GDM1 (cell line): ENCODE measurements around the gene PDHX.
"Not testable (repeated sequence)": the region's sequence is repeated elsewhere in the genome, so short reads cannot be mapped to it uniquely, and the experiment has no call there.

ENCODE experiments used
- DNase-seq: peaks from one replicate; lab custom pipeline; 2025; lab: John Stamatoyannopoulos, UW

Gene PDHX

DNA sequence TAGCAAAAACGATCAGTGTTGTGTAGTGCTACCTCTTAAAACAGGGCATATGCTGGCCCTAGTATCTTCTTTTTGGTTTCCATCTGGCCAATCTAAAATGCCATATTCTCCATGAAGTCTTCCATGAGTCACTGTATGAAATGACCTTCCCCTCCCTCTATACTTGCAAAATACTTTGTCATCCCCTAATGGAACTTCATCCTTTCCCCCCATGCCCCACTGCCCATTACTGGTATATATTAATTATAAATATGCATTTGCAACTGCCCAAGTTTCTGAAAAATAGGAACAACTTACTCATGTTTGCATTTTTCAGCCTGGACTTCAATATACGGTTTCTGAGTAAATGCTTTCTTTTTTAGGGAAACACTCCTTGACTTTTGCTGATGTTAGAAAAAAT is 4.7 kb upstream of the PDHX start:
- no peak for DNase-seq

DNA sequence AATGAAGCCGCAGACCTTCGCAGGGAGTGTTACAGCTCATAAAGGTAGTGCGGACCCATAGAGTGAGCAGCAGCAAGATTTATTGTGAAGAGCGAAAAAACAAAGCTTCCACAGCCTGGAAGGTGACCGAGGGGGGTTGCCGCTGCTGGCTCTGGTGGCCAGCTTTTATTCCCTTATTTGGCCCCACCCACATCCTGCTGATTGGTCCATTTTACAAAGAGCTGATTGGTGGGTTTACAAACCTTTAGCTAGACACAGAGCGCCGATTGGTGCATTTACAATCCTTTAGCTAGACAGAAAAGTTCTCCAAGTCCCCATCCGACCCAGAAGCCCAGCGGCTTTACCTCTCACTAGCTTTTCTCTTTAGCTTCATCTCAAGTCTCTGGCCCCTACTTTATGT is 2.9 kb upstream of the PDHX start:
- DNase-seq = not testable (repeated sequence)

DNA sequence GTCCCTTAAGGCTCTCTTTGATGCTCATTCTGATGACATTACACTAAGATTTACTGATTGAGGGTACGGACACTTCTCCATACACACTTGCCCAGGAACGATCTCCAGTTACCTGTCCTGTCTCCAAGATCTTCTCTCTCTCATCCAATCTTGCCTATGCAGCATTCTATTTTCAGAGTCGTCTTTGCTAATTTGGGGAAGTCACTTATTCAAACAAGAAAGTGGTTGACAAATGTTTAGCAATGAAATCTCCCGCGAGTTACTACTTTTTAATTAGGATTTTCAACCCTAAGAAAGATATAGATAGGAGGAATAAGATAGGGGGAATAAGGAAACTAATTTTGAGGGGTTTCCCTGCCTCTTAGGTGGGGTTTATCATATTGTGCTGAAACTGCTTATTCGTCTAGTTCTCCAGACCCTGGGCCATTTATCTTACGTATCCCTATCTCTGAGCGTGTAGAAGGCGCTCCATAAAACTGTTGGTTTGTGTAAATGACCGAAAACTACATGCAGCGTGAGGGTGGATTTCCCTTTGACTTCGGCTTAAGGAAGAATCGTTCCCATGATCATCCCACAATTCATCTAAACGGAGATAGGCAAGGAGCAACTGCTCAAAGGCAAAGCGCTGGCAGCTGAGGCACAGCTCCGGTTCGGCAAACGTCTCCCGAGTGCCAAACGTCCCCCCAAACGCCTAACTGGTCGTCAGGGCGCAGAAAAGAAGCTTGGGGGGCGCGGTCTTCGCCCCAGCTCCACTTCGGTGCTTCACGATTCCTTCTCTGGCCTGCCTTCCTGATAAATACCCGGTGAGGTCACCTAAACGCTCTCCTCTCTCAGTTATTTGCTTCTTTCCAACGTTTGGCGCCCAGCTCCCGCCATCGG is 1.0 kb upstream of the PDHX start:
- no peak for DNase-seq

DNA sequence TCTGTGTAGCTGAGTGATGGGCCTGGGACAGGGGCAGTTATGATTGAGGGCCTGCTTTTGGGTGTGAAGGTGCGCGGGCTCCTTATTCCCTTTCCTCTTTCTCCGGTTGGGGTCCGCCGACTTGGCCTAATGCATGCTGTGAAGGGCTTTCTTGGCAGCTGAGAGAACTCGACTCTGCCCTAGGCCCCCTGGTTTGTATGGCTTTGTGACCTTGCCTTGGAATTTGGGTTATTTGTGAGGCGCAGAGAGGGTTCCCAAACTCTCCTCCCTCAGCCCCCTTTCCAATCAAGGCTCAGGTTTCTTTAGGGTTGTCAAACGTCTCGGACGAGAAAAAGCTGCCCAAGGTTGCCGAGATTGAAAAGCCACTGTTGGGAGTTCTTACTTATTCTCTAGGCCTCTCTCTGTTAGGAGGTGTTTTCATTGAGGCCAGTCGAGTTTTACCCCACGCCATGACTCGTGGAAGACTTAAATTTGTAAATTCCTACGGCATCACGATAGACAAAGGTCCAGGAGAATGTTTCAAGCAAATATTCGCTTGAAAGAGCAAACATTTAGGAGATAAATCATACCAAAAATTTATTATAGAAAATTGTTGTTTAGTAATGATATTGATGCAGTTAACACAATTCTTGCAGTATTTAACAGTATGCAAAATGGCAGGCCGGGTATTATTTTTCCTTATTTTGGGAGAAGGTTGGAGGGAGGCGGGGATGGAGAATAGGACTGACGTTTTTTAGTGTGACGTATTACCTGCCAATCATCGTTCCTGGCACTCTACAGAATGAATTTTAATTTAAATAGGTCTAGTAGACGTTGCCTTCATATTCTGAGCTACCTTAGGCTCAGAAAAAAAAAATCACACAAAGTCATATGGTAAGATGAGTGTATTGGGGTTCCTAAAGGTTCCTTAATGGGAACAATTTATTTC is 689 bp downstream of the PDHX start:
- DNase-seq = no peak

DNA sequence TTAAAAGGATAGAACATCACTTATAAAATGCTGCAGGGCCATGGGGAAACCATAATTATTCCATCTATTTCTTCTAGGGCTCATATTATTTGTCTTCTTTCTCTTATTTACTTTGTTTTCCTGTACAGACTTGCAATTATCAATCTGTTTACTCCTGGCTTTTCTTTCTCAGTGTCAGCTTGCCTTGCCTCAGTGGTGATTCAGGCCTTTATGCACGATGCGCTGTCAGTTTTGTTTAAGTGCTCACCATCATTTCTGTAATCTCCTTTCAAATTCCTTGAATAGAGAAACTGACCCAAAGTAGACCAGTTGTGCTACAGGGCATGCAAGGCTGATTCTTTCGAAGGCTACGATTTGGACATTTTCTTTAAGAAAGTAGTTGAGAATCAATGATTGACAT is 4.7 kb downstream of the PDHX start:
- DNase-seq = no peak

DNA sequence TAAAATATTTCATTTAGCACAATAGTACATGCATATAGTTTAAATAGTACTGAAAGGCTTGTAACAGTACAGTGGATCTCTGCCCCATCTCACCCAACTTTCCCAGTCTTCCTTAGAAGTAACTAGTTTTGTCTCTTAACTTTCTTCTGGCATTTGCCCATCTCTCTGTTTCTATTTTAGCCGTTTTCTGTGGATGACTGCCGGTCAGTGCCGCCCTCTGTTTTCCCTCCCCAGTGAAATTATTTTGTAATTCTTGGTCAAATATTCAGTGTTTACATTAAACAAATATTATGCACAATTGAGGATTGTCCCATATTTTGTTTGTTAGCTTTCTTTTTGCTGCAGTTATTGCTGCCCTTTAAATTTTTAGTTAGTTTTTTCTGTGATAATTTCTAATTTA is 8.3 kb downstream of the PDHX start:
- no peak for DNase-seq

DNA sequence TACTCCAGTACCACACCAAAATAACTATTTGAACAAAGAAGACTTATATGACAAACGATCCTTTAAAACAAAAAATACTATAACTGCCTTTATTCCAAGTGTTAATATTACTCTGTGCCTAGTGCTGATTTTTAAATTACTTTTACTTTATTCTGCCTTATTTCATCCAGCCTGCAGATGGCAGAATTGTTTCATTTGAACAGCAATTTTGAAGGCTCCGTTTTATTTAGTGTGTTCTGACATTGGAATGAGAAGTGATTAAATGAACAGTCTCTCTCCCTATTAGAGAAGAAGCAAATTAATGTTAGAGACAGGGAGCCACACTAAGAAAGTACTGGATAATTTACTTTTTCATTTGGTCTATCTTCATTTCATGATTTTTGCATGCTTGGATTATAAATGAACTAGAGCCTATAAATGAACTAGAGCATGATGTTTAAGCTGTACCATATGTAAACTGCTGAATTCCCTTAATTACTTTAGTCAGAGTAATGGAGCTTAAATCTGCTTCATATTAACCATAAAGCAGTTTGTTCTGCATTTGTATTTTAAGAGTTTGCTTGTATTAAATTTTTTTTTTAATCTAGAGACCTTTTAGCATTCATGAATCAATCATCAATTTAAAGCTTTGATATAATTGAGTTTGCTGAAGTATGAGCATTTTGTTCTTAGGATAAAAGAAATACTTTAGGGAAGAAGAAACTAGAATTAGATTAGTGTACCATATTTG is 9.8 kb downstream of the PDHX start:
- DNase-seq = peak; percentile 18

DNA sequence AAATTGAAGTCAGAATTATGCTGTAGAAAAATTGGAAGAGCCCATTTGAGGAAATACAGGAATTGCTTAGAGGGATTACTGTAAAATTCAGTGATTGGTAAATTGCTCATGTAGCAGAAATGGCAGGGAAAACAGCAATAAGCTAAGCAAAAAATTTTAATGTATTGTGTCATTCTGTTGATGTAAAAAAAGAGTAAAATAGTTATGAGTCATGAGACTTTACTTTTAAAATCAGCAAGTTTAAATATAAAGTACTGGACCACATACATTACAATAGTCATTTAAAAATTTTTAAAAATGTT is 10.4 kb downstream of the PDHX start:
- DNase-seq = no peak

DNA sequence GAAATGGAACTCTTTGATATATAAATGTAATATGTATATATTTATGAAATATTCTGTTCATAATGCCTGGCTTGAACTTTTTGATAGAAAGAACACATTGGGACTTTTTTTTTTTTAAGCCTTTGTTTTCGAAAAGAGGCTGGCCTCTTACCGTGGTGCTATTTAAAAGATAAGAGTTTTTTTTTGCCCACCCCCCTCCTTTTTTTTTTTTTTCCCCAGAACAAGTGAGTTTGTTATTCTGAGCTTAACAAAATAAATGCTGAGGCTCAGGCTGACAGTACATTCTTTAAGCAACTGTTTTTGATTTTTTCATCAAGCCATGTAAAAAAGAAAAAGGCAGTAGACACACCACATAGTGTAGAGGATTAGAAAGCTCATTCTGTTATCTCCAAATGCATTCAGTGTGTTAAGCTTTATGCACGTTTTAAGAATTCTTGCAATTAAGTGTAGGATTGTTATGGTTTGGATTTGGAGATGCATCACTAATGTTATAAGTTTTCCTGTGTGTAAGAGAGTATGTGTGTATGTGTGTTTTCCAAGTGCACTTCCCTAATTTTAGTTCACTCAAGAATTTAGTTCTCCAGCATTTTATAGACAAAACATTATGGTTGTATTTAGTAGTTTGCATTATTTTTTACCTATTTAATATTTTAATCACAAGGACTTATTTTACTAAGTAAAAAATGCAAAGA is 12.0 kb downstream of the PDHX start:
- no peak for DNase-seq

DNA sequence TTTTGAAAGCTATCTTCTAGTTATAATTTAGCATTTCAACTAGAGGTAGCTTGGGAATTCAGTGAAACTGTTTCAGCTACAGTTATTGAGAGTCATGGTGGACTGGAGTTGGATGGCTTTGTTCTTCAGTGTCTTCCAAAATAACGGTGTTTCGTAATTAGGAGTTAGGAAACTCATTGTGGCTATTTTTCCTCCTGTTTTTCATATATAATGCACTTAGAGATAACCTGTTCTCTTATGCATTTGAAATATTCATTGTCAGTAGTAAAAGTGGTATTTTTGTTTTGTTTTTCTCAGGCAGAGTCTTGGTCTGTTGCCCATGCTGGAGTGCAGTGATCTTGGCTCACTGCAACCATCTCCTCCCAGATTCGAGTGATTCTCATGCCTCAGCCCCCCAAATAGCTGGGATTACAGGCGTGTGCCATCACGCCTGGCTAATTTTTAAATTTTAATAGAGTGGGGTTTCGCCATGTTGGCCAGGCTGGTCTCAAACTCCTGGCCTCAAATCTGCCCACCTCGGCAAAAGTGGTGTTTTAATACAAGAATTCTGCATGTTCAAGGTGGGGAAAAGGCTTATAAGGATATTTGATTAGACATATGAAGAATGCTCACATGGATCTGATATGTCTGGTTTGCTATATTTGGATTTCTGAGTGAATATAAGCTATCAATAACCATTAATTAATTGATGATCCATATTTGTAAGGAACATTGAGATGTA is 12.7 kb downstream of the PDHX start:
- no peak for DNase-seq

DNA sequence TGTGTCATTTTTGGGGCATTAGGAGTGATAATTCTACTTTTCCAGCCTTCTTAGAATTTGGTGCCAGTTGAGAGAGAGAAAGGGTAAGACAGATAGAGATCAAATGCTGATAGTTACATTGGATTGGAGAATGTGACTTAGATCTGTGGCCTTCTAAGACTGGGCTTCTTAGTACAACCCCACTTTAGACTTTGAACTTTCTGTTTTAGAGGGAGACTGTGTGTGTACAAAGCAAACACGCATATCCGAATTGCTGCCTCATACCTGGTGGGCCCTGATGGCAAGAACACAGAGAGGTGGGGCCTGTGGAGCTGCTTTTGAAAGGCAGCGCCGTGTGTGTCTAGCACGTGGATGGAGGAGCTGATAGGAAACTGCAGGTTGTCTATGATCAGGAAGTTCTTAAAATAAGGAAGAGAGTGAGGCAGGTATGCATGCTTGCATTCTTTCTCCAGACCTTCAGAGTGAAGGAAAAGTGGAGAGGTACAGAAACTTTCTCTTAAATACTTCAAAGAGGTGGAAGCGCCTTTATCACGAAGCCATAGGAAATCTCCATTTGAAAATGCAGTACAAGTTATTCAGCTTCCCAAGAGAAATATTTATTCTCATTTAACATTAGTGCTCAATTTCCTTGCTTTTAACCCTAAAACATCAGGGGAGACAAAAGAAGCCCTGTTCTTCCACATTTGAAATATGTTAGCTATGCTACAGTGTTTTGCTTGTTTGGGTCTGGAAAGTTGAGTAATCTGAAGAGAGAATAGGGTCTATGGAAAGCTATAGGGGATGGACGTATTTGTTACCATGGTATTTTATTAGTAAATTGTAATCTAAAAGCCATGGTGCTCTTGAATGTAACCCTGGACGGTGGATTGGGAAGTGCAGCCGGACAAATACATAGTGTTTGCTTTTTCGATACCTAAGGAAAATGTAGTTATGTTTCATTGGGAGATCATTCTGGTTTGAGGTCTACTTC is 13.7 kb downstream of the PDHX start:
- no peak for DNase-seq

DNA sequence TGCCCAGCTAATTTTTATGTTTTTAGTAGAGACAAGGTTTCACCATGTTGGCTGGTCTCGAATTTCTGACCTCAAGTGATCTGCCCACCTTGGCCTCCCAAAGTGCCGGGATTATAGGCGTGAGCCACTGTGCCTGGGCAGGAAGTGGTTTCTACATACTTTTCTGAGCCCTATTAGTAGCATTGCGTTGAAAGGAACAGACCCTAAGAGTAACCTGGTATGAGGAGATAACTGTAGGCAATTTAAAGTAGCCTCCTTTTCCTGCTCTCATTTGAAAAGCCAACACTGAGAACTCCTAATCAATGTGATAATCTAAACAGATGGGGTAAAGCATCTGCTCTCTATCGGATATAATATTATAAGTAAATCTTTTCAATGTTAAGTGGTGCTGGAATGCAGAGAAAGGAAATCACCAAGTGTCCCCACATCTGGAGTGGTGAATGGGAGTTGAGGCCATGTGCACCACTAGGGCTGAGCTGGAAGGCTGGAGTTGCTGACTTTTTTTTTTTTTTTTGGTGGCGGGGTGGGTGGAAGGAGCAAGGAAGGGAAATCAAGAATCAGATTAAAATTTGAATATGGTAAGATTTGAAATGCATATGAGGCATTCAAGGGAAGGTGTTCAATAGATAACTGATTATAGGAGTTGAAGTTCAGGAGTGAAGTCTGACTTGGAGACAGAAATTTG is 20.7 kb downstream of the PDHX start:
- no peak for DNase-seq

DNA sequence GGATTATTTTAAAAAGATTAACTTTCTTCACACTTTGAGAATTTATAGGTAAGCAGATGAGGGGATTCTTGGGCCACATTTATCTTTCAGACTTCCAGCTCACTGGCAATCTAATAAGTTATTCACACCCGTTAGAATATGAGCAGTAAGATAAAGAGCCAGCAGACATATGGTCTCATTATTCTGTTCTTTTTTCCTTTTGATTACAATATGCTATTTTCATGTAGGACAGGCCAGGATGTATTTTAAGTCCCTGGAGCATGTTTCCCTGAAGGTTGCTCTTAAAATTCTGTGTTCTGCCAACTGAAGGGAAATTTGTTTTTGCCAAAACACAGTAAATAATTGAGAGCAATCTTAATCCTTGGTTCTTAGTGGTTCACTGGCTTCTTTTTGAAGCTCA is 22.2 kb downstream of the PDHX start:
- DNase-seq = no peak

DNA sequence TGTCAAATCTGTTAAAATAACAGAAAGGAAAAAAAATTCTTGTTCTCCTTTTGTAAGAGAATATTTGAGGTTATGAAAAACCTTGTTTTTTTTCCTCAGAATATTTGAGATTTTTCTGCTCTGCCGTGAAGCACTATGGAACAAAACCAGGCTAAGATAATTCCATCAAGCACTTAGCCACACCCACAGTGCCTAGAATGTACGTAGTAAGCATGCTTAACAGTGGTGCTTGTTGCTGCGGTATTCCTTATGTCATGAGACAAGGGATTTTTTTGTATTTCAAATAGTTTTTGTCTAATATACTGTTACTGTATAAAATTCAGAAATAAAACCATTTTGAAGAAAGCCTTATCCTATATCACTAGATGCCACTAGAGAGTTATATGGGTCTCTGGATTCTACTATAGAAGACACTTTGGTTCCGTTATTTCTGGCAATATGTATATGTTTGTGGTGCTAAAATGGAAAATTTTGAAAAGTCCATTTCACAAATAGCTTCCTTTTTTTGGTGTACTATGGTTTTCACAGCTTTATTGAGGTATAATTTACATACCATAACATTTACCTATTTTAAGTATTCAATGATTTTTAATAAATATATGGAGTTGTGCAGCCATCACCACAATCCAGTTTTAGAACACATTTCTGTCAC is 23.7 kb downstream of the PDHX start:
- DNase-seq = no peak

DNA sequence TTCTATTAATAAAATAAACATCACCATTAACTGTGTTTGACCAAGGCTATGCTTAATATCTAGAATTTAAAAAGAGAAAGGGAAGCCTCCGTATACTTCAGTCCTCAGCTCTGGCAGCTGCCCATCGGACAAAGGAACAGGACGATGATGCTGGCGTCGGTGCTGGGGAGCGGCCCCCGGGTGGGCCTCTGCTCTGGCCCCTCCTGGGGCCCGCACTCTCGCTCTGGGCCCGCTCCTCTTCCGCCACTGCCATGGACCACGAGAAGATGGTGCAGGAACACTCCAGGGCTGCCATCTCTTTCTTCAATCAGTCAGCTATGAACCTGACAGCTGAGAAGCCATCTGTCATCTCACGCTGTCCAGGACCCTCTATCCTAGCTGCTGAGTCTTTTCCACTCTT is 25.3 kb downstream of the PDHX start:
- DNase-seq = no peak

DNA sequence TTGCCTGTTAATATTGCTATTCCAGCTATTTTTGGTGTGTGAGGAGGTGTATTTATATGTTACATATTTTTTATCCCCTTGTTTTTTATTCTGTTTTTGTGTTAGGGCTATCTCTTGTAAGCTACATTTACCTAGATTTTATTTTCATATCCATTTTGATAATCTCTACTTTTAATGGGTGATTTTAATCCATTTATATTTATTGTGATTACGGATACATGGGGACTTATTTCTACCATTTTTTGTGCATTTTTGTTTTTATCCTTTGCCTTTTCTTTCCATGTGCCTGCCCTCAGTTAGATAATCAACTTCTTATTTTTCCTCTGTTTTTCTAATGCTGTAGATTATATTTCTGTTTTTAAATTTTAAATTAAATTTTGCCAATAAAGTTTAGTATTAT is 28.3 kb downstream of the PDHX start:
- no peak for DNase-seq

DNA sequence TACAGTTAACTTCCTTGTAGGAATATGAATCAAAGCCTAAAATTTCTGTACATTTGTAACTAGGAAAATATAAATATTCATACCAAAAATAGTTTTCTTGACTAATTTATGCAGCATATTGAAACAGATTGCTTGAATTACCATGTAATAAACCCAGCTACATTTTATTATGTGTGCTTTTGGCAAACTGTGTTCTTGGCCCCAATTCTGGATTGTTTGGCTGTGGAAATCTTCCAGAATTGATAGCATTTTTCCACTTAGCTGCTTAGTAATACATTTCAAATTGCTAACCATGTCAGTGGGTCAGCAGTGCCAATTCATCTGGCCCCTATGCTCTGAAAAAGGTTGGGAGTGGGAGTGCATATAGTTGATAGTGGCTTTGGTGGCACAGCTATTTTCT is 32.3 kb downstream of the PDHX start:
- DNase-seq = no peak

DNA sequence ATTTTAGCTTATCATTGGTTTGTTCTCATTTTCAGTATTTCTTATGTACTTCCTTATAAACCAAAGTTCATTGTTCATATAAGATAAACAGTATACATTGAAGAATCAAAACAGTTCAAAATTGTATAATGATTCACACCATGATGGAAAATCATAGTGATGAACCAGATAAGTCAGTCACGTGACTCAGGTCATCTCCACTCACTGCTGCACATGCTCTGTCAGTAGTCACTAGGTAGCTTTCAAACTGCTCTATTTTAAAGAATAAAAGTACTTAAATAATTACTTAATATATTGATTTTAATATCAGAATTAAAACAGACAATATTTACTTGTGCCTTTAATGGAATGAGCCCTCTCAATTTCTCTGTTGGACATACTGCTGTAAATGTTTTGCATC is 37.5 kb downstream of the PDHX start:
- no peak for DNase-seq

DNA sequence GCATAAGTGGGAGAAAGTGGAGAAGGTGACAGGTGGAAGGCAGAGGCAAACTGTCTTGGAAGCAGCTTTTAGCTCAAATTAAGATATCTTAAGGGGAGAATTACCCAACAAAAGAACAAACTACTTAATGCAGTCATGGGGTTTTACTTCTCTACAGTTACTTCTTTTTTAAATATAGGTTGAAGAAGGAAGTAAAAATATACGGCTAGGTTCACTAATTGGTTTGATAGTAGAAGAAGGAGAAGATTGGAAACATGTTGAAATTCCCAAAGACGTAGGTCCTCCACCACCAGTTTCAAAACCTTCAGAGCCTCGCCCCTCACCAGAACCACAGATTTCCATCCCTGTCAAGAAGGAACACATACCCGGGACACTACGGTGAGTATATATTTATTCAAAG is 40.8 kb downstream of the PDHX start:
- DNase-seq = no peak
